ENCODE results near the gene HNRNPUL2. TPM values are rescaled to one million over a fixed set of nuclear protein-coding genes. Genes with fewer than 3 reads are reported as not detected.
"Not testable (repeated sequence)": the region's sequence is repeated elsewhere in the genome, so short reads cannot be mapped to it uniquely, and the experiment has no call there.

Gene HNRNPUL2
- total RNA-seq, 2 experiments from 2014 or later, result 8.3 to 59.2 TPM

- no peaks in the 10 kb centered on the region for H3K79me2 ChIP-seq (ENCODE audit: insufficient read depth, low read depth, low read length)
- CTCF ChIA-PET (ENCODE audit: unreplicated experiment), result no interaction called here
- no TSS peak for BruUV-seq (replicated peaks)
These were observed 21.1 kb downstream of the HNRNPUL2 start for GRCh38 chr11:62705880-62706849.

GRCh38 chr11:62705413-62705812, 21.8 kb downstream of the HNRNPUL2 start:
- no TSS peak for BruUV-seq (replicated peaks)
- Histone ChIP-seq H3K27ac (ENCODE audit: low read depth, low read length, poor library complexity, severe bottlenecking) (peak overlapping the region; percentile 19), H3K4me3 (ENCODE audit: low read depth, low read length, poor library complexity, severe bottlenecking) (peak overlapping the region; percentile 73), H3K4me2 (ENCODE audit: low read length) (peak overlapping the region; percentile 94), H4K20me1 (ENCODE audit: insufficient read depth, low read length) (no peaks in the 10 kb centered on the region), H3K36me3 (ENCODE audit: insufficient read depth, low read length) (peaks cover 93% of the 10 kb centered on the region), H3K4me1 (ENCODE audit: insufficient read depth, low read length, poor library complexity, severe bottlenecking) (peaks cover 44% of the 10 kb centered on the region), H3K9me3 (ENCODE audit: low read length) (no peaks in the 10 kb centered on the region), H2AFZ (ENCODE audit: low read length) (no peak overlapping the region; the same call in 1 of the 2 replicates), H3K79me2 (ENCODE audit: insufficient read depth, low read depth, low read length) (no peaks in the 10 kb centered on the region), H3K9me2 (ENCODE audit: insufficient read depth, low read length) (no peaks in the 10 kb centered on the region)
- ChIA-PET CTCF (ENCODE audit: unreplicated experiment) (interaction anchor here (1.2 kb wide), 1 partner anchor 16 kb away, joined by 3 read pairs; the partner anchor contains the start of gene LRRN4CL), POLR2A (interaction anchor here (0.7 to 1.6 kb wide), 4 partner anchors 9 to 120 kb away, joined by 3 to 5 read pairs (median 4); no protein-coding TSS in a partner anchor)
- TF ChIP-seq CTCF (conservative IDR thresholded peaks at IDR 0.05; ENCODE audit: low read length) (no peak), EZH2phosphoT487 (IDR thresholded peaks at IDR 0.05; ENCODE audit: borderline replicate concordance, low read depth, low read length) (no peak)
- DNase-seq (ENCODE audit: low spot score), result no peak
- intact Hi-C loops (cut with micrococcal nuclease; ENCODE audit: unreplicated experiment), result no loop called here

More at GRCh38 chr11:62705880-62706849, 21.1 kb downstream of the HNRNPUL2 start:
- Histone ChIP-seq H2AFZ (ENCODE audit: low read length) (peak overlapping the region; percentile 30; the same call in 1 of the 2 replicates), H3K9me2 (ENCODE audit: insufficient read depth, low read length) (no peaks in the 10 kb centered on the region), H3K4me3 (ENCODE audit: low read depth, low read length, poor library complexity, severe bottlenecking) (peak overlapping the region; percentile 73), H3K4me2 (ENCODE audit: low read length) (peak overlapping the region; percentile 94), H3K4me1 (ENCODE audit: insufficient read depth, low read length, poor library complexity, severe bottlenecking) (peaks cover 44% of the 10 kb centered on the region), H3K36me3 (ENCODE audit: insufficient read depth, low read length) (peaks cover 93% of the 10 kb centered on the region), H3K9me3 (ENCODE audit: low read length) (no peaks in the 10 kb centered on the region), H4K20me1 (ENCODE audit: insufficient read depth, low read length) (no peaks in the 10 kb centered on the region), H3K27ac (ENCODE audit: low read depth, low read length, poor library complexity, severe bottlenecking) (peak overlapping the region; percentile 19)
- no peak for TF ChIP-seq CTCF (conservative IDR thresholded peaks at IDR 0.05; ENCODE audit: low read length)
- TF ChIP-seq EZH2phosphoT487 (IDR thresholded peaks at IDR 0.05; ENCODE audit: borderline replicate concordance, low read depth, low read length), result no peak
- DNase-seq (ENCODE audit: low spot score), result peak; percentile 94
- POLR2A ChIA-PET, result interaction anchor here (0.7 to 1.6 kb wide), 5 partner anchors 10 to 136 kb away, joined by 3 to 5 read pairs (median 4); no protein-coding TSS in a partner anchor
- intact Hi-C loops (cut with micrococcal nuclease; ENCODE audit: unreplicated experiment), result loop anchor here (2.0 kb wide), 1 partner anchor 21 kb away; the partner anchor contains the start of gene HNRNPUL2

- CTCF ChIA-PET (ENCODE audit: unreplicated experiment); H2AFZ ChIP-seq (ENCODE audit: low read length); intact Hi-C loops (cut with micrococcal nuclease; ENCODE audit: unreplicated experiment); H3K4me3 ChIP-seq (ENCODE audit: low read depth, low read length, poor library complexity, severe bottlenecking); H3K79me2 ChIP-seq (ENCODE audit: insufficient read depth, low read depth, low read length); H3K9me2 ChIP-seq (ENCODE audit: insufficient read depth, low read length); DNase-seq (ENCODE audit: low spot score); H3K9me3 ChIP-seq (ENCODE audit: low read length); H3K27ac ChIP-seq (ENCODE audit: low read depth, low read length, poor library complexity, severe bottlenecking); BruUV-seq (replicated peaks); H3K4me2 ChIP-seq (ENCODE audit: low read length); H4K20me1 ChIP-seq (ENCODE audit: insufficient read depth, low read length): not testable (repeated sequence)
- Histone ChIP-seq H3K4me1 (ENCODE audit: insufficient read depth, low read length, poor library complexity, severe bottlenecking) (peaks cover 33% of the 10 kb centered on the region), H3K36me3 (ENCODE audit: insufficient read depth, low read length) (peaks cover 90% of the 10 kb centered on the region)
- POLR2A ChIA-PET, result interaction anchor here (0.6 kb wide), 1 partner anchor 56 kb away, joined by 10 read pairs; no protein-coding TSS in a partner anchor
These were observed 23.3 kb downstream of the HNRNPUL2 start for GRCh38 chr11:62703921-62704320.
